Left ventricle myocardium superior (tissue), 1 donor: Measurements from ENCODE around the gene VOPP1. TPM values are rescaled to one million over a fixed set of nuclear protein-coding genes. Genes with fewer than 3 reads are reported as not detected.

Source experiments
- ATAC-seq: fragments of 200-7000 bp; cut with Tn5 transposase; one replicate; pipeline ENCODE4 v1.9.1; 2020; ENCODE audit warnings: mild to moderate bottlenecking, moderate library complexity
- DNase-seq: peaks from one replicate; pipeline ENCODE4 v3.0.0-alpha.2; 2020
- intact Hi-C: fragments of 100-400 bp; cut with micrococcal nuclease; formaldehyde crosslinking; loops from one replicate; pipeline ENCODE4 v1.11.0; 2022
- total RNA-seq: library from RNA; stranded (reverse); fragmentation: NEBNext Ultra II Directional; extraction: Animal tissue kit (Norgen Biotek cat#: 25700); gene quantifications from one replicate; pipeline ENCODE4 v1.2.1, GENCODE V29; 2021
- donor health status: DM: no; HTN: yes; CAD: no; lungs with severe emphysema.

Gene VOPP1
- total RNA-seq, 1 donor from 2014 or later = 23.4 TPM

DNA sequence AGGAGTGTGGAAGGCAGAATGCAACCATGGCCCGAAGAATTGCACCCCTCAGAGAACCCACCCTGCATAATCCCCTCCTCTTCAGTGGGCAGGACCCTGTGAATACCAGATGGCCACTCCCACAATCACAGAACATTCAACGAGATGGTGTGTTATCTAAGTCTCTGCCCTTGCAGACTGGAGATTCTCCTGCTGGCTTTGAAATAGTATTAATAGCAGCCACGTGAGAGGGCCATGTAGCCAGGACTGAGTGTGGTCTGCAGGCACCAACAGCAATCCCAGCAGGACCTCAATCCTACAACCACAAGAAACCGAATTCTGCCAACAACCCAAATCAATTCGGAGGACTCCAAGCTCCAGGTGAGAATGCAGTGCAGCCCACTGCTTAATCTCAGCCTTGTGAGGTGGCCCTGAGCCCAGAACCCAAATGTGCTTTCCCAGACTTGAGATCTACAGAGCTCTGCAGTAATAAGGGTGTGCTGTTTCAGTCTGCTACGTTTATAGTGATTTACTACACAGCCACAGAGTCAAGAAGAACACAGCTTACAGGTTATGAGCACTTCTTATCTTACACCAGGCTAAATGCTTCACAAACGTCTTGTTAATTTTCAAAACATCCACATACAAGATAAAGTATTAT is 72.1 kb downstream of the VOPP1 start:
- intact Hi-C loops = no loop called here
- peak; percentile 88 for ATAC-seq

DNA sequence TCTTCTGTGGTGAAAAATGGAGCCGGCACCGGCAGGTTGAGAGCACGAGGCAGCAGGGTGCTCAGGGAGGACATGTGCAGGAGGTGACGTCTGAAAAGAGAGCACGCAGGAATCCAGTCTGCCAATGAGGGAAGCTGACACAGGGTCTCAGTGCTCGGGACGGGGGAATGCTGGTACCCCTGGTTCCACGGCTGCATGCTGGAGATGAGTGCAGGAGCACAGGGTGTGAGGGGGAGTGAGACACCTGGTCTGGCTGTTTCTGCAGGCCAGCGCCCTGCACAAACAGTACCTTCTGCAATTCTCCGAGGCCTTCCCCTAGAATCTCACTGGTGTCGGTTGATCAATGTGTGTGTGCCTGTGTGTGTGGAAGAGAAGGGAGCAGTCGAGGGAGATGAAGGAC is 72.7 kb downstream of the VOPP1 start:
- intact Hi-C loops = no loop called here
- ATAC-seq (no peak), DNase-seq (no peak)

More for the DNA sequence above, 72.1 kb downstream of the VOPP1 start:
- DNase-seq = no peak

DNA sequence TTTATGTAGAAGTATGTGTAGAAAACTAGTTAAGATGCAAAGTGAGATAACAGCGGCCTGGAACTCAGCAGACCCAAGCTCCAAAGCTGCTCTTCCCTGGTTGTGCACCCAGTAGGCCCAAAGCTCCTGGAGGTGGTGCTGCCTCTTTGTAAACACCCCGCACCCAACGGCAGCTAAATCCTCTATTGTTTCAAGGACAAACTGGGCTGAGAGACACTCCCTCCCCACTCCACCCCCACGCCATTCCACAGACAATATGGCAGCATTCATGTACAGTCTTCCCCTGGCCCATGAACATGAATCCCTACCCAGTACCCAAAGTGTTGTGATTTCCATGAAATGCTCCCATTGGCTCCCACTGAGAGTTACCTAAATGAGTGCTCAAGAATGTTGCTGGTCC is 73.5 kb downstream of the VOPP1 start:
- ATAC-seq (no peak), DNase-seq (no peak)
- intact Hi-C loops = no loop called here

DNA sequence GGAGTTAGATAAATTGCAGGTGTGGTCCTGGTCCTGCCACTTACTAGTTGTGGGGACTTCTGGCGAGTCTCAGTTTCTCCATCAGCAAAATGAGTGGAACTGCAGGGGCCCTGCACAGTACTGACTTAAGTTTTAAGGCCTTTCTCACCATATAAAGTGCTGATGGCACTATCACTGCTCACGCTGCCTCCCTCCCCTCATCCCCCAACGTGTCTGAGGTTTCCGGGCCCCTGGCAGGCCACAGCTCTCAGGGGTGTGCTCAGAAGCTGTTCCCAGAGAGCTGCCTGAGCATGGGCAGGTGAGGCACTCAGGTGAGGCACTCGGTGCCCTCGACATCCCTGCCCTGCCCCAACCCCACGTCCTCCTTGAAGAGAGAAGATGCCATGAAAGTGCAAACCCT is 74.2 kb downstream of the VOPP1 start:
- intact Hi-C loops = no loop called here
- ATAC-seq = no peak
- DNase-seq = no peak

DNA sequence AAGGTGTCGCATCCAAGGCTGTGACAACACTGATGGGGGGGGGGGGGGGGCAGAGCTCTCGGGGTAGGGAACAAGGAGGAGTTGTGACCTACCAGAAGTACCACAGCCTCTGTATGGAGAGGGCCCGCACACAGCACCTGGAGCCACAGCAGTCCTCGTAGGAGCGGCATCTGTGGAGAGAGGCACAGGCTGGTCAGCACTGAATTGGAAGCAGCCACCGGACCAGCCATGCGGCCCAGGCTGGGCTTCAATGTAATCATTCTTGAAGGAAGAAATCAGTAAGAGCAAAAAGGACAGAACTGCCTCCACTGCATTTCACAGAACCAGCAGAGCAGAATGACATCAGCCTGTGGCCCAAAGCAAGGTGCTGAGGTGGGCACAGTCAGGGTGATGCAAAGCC is 74.8 kb downstream of the VOPP1 start:
- ATAC-seq (no peak), DNase-seq (no peak)
- intact Hi-C loops = no loop called here

DNA sequence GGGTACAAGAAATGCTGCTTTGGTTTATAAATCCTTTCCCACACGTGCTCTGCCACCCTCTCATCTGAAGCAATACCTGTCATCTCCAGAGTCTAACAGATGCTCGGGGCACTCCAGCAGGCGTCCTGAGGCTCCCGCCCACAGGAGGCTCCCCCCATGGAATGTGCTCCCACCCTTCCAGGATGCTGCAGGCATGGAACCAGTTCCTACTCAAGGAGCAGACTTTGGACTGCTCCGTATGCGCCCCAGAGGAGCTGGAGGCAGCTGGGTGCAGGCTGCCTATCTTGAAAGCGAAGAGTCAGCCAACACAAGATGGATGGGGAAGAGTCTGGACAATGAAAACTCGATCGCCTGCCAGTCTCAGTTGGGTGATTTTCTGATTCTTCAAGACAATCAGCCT is 75.4 kb downstream of the VOPP1 start:
- intact Hi-C loops = no loop called here
- ATAC-seq = no peak
- no peak for DNase-seq

DNA sequence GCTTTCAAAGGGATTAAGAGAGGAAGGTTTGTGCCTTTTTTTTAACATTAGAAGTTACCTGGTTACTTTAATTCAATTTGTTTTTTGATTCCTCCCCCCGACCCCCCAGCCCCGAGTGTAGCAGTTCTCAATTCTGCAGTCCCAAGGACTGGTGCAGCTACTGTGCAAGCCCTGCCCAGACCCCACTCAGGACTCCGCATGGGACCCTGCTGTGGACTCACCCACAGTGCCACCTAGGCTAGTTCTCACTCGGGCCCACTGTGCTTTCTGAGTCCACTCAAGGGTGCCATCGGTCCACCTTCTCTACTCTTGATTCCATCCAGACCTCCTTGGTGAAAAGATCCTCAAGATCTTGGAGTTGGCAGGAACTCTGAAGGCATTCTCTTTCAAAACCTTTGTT is 77.4 kb downstream of the VOPP1 start:
- no peak for DNase-seq
- ATAC-seq = no peak
- intact Hi-C loops = no loop called here

DNA sequence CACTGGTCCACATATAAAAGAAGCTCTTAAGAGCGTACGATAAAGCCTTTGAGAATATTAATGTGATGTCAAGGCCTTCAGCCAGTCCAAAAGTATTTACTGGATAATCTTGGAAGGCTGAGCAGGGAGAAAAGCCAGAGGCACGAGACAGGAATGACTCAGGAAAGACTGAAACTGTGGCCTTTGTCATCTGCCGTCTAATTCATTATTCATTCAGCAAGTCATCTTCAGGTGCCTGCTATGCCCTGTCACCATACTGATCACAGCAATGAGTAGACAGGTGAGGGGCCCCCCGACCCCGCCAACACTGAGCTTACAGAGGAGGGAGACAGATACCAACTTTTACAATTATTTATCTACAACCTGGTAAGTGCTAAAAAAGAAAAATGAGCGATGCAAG is 78.9 kb downstream of the VOPP1 start:
- ATAC-seq = no peak
- no peak for DNase-seq
- intact Hi-C loops = no loop called here

DNA sequence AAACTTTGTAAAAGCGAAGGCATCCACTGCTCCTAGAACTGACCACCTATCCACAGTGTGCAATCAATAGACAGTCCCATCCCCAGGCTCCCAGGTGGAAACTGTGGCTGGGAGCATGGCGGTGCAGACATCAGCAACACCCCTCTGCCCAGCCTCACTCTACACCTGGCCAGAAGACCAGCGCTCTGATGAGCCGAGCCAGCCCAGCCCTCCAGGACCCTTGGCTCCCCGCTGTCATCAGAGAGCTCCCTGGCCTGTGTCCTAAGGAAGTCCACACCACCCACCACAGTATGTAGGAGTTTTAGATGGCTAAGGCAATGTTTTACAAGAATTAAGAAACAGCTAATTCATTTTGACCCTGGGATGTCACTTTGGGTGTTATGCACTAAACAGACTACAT is 81.0 kb downstream of the VOPP1 start:
- DNase-seq (no peak), ATAC-seq (no peak)
- intact Hi-C loops = no loop called here

DNA sequence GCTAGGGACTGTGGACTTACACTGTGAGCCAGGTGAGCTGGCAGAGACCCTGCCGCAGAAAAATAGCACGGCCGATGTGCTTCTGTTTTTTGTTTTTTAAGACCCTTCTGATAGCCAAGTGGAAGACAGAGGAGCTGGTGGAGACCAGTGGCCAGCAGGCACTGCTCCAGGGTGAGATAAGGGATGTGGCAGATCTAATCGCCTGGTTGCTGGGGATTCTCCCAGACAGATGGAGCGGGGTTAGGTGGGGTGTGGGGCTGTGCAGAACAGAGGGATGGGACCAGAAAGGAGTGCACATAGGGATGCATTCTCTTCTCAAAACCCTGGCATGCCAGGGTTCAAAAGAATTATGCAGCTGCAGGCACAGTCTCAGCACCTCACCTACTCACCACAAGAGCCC is 82.2 kb downstream of the VOPP1 start:
- ATAC-seq = no peak
- no peak for DNase-seq
- intact Hi-C loops = no loop called here

DNA sequence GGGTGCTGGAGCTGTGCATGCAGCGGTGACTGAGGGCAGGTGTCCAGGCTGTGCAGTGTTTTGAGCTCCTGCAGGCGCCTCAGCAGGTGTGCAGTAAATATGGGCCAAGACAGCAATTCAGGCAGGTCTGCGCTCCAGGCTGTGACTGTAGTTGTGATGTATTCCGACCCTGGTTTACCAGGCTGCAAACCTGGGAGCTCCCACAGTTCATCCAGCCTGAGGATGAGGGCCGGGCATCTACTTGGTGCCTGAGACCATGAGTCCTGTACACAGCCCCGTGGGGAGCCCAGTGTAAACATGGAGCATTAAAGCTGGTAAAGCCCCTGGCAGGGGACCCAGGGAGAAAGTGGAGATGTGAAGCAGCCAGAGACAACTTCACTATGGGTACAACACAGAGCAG is 82.8 kb downstream of the VOPP1 start:
- intact Hi-C loops = no loop called here
- no peak for DNase-seq
- no peak for ATAC-seq

DNA sequence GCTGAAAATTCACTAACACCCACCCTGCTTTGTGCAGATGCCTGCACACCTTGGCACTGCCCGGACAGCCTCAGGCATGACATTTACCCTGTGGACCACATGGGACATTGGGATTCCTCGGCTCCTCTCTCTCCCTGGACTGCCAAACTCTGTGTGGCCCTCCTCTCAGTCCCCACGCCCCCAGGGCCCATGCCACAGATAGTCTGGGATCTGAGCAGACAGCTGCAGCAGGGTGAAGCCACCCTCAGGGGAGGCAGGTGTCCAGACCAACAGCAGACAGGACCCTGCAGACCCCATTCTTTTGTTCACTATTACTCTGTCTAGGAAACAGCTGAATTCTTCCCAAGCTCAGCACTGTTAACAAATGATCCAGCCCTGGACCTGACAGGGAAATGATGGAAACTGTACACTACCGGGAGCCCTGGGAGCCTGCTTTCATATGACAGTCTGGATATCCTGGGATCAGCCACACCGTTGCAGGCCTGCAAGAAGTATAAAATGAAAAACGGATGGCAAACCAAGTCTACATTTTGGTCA is 83.4 kb downstream of the VOPP1 start:
- intact Hi-C loops = no loop called here
- no peak for ATAC-seq

DNA sequence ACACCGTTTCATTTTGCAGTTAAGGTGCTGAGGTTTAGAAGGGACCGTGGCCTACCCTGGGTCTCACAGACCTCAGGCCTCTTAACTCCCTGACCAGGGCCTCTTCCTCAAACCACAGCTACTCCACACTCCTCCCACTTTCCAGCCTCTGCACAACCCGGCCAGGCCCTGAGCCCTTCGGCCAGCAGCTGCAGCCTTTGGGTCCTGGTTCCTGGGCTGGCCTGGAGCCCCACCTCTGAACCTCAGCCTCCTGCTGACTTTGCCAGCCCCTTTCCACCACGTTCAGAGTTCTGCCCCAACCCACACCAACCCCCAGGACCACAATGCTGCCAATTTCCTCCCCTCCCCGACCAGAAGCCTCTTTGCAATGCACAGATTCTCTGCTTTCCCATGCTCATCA is 84.1 kb downstream of the VOPP1 start:
- DNase-seq (no peak), ATAC-seq (no peak)
- intact Hi-C loops = no loop called here

More for the DNA sequence above, 83.4 kb downstream of the VOPP1 start:
- no peak for DNase-seq

DNA sequence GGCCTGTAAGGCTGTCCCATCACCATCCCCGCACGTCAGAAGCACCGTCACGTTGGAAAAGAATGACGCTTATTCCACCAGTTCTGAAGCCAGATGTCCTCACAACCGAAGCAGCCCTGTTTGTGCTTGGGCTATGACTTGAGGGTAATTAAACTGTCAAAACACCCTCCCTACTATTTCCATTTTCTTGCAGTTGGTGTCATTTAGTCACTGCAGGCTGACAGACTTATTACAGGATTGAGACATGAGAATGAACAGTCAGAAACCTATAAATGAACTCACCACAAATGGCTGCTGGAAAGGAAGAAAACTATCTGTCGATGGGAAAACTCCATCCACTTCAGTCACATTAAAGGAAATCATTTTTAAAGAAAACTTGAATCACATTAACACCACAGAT is 85.3 kb downstream of the VOPP1 start:
- intact Hi-C loops = no loop called here
- DNase-seq = no peak
- no peak for ATAC-seq

DNA sequence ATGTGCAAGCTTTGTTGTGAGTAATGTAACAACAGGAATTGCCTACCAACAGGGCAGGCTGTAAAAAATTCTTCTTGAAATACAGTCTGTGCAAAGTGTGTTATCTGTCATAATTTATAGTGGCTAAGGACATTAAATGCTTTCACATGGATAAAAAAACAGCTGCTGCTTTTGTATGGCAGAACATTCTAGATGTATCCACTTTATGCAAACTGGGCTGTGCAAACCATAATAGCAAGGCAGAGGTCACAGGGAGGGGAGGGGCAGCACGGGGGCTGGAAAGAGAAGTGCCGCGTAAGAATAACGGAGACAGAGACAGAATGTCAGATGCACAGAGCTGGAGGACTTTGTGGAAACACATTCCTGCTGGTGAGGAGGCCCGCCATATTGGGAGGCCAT is 86.1 kb downstream of the VOPP1 start:
- DNase-seq (no peak), ATAC-seq (no peak)
- intact Hi-C loops = no loop called here

DNA sequence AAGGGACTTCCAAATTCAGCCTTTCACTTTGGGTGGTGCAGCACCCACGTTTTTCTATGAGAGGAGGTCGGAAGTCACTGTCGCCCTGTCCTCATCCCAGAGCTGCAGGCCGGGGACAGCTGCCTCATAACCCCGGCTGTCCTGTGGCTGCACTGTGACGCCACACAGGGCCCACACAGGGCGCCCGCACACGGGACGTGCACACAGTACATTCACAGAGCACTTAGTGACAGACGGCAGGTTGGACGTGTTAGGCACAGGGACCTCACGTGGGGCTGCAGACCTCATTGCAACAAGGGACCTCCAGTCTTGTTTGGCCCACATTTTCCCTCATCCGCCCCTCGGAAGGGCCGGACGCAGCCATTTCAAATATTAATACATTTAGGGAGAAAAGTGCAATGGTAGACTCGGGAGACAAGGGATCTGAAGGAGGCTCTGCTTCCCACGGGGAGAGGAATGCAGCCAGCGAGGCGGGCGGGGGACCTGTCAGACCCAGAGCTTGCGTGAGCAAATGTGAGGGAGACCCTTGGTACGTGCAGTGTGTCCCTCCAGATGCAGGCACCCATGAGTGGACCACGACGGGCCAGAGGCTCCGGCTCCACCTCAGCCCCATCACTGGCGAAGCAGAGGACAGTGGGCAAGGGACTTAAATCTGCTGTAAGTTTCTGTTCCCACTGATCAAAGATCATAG is 86.7 kb downstream of the VOPP1 start:
- ATAC-seq (no peak), DNase-seq (no peak)
- intact Hi-C loops = no loop called here

DNA sequence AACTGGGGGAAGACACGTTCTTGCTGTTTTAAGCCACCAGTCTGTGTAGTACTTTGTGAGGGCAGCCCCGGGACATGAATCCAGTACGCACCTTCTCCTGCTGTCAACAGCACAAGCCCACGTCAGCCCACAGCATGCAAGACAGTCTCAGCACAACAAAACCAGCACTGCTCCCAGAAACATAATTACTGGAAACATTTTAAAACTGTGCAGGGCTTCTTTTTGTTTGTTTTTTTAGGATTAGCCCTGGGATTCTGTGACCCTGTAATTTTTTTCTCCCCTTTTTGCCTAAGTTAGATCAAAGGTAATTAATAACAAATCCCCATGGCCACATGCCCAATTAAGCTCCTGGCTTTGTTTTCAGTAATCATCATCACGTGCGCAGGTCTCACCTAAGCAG is 87.5 kb downstream of the VOPP1 start:
- DNase-seq (no peak), ATAC-seq (no peak)
- intact Hi-C loops = no loop called here

DNA sequence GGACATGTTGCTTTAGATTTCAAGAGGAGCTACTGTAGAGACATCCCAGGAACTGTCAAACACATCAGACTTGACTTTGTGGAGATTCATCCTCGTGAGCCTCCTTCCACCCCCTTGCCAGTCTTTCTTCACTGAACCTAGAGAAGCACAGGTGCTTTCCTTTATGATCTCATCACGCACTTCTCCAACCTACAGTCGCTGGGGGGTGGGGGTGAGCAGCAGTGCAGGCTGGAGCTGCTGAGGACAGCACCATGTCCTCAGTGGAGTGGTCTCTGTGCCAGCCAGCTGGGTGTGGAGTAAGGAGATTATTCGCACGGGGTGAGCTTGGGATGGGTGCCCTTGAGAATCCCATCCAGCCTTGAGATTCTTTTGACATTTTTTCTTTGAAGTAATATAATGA is 88.1 kb downstream of the VOPP1 start:
- ATAC-seq (no peak), DNase-seq (no peak)
- intact Hi-C loops = no loop called here

DNA sequence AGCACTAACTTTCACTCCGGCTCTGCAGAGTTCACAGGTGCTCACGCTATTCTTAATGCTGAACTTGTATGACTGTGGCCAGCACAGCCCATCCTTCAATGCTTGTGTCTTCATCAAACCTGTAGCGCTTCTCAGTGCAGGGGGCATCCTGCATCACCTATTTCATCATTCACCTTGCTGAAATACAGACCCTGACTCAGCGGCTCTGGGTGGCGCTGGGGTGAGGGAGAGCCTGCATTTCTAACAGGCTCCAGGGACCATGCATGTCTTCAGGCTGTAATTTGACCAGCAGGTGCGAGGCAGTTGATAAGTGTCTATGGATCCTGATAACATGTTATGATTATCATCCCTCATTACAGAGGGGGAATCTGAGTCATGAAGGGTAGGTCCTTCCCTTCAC is 89.3 kb downstream of the VOPP1 start:
- DNase-seq (no peak), ATAC-seq (no peak)
- intact Hi-C loops = no loop called here

DNA sequence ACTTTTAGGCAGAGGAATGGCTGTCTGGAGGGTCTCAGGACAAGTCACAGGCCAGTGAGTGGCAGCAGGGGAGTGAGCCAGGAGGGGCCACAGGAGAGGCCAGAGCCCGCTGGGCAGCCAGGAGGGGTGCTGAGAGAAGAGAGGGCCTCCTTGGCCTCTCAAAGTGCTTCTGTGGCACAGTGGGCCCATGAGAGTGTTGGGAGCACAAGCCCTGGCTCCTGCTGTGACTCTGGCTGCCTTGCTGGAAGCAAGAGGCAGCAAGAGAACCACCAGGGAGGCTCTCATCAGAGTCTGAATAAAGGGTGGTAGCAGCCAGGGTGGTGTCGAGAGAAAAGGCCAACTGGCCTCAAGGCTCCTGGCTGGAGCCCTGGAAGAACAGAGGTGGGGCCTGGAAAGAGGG is 91.1 kb downstream of the VOPP1 start:
- intact Hi-C loops = no loop called here
- ATAC-seq (no peak), DNase-seq (no peak)

DNA sequence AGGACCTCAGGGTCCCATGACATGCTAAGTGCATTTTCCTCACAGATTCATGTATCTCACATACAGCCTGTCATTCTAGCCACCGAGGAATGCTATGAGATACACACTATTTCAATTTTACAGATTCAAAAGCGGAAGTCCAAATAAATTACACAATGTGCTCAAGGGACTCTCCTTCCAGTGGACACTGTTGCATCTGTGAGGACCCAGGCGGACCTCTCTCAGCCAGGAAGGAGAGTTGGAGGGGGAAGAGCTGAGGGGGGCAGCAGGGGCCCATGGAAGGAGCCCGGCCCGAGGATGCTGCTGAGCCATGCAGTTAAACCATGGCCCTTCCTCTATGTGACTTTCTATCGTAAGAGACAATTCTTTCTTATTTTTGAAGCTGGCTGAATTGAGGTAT is 93.6 kb downstream of the VOPP1 start:
- ATAC-seq (peak; percentile 43), DNase-seq (no peak)
- intact Hi-C loops = no loop called here
